Germinal center (tissue), 1 donor: Measurements from ENCODE around the gene CCDC88B.

ENCODE experiments used
- DNase-seq: peaks from one replicate; pipeline ENCODE4 v3.0.0; 2012; ENCODE audit warnings: mixed read lengths, low spot score

The CCDC88B gene

GRCh38 chr11:64339754-64340408 is at the start of gene CCDC88B:
Gene CCDC88B, plus strand, starts transcription at chr11:64340204. Its CDS starts 63 bp downstream, at chr11:64340267.
- DNase-seq: peak; percentile 94

GRCh38 chr11:64290352-64291261 is 49.4 kb upstream of the CCDC88B start:
- DNase-seq: no peak

- DNase-seq: no peak
Observed at GRCh38 chr11:64291262-64291751, 48.7 kb upstream of the CCDC88B start, which contains the start of gene KCNK4. Gene KCNK4, plus strand, starts transcription at chr11:64291302. Its CDS starts 1,717 bp downstream, at chr11:64293019.

- no peak for DNase-seq
Observed at GRCh38 chr11:64291752-64292459, 48.1 kb upstream of the CCDC88B start.

- no peak for DNase-seq
Observed at GRCh38 chr11:64292460-64293254, 47.3 kb upstream of the CCDC88B start.

- DNase-seq: no peak
Observed at GRCh38 chr11:64294774-64295173, 45.2 kb upstream of the CCDC88B start.

- no peak for DNase-seq
Observed at GRCh38 chr11:64295760-64296159, 44.2 kb upstream of the CCDC88B start.

- no peak for DNase-seq
Observed at GRCh38 chr11:64296236-64296635, 43.8 kb upstream of the CCDC88B start.

GRCh38 chr11:64296830-64297698 is 42.9 kb upstream of the CCDC88B start:
- DNase-seq: no peak

- DNase-seq: no peak
Observed at GRCh38 chr11:64297699-64298358, 42.2 kb upstream of the CCDC88B start.

- DNase-seq: no peak
Observed at GRCh38 chr11:64298966-64299846, 40.8 kb upstream of the CCDC88B start.

GRCh38 chr11:64299847-64300648 is 40.0 kb upstream of the CCDC88B start, which contains the start of gene CATSPERZ:
Gene CATSPERZ, plus strand, starts transcription at chr11:64300358. Its CDS starts 53 bp downstream, at chr11:64300411.
- DNase-seq: no peak

- no peak for DNase-seq
Observed at GRCh38 chr11:64303109-64304031, 36.6 kb upstream of the CCDC88B start.

- DNase-seq: no peak
Observed at GRCh38 chr11:64304032-64304315, 36.0 kb upstream of the CCDC88B start.

GRCh38 chr11:64304316-64305072 is 35.5 kb upstream of the CCDC88B start:
- DNase-seq: peak; percentile 86

- peak; percentile 99 for DNase-seq
Observed at GRCh38 chr11:64305075-64305690, 34.8 kb upstream of the CCDC88B start, which contains the start of gene ESRRA. Gene ESRRA, plus strand, starts transcription at chr11:64305524. Its CDS starts 1,656 bp downstream, at chr11:64307180.
